Measurements from ENCODE around the gene CACNA1D.

Gene CACNA1D

DNA sequence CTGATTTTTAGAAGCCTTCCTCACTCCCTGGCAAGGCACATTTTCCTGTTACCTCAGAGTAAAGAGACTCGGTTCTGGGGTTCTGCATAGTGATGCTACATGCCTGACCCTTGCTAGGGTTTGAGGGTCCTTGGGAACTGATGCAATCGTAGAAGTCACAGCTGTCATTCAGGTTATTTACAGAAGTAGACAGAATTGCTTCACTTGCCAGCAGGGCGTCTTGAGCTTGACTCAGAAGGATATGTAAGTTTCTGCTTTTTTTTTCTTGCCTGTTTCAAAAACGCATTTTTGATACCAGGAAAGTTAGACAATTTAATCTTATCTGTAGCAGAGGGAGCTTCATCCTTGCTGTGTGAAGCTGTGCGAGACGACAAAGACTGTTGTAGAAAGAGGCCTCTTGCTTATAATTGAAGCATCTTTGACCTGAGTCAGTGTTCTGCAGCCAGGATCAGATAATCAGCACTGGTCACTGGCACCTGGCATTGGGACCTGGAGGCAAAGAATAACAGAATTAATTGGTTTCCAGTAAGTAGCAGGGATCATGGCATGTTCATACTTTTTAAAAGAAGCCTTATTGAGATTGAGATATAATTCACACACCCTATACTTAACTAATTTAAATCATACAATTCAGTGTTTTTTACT is 24.8 kb downstream of the CACNA1D start:
- DNase-seq (ENCODE audit: low read depth, low spot score), result no peak
- H3K4me3 ChIP-seq (ENCODE audit: low read length), result no peak overlapping the region

DNA sequence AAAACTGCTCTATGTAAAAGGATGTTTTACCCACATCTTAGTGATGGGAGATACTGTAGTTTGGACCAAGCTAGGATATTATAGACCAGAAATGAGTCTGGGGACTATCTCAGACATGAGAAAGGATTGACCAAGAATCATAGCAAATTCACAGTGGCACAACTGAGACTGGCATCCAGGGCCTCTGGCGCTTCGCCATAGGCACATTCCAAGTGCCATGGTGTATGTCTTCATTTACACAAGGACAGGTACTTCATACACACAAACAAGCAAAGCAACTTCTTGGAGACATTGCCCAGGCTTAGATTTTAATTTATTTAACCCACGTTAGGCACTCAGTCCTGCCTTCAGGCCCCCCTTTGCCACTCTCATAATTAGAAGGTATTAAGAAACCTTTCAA is 28.9 kb downstream of the CACNA1D start:
- no peak overlapping the region for H3K4me3 ChIP-seq (ENCODE audit: low read length)
- DNase-seq (ENCODE audit: low read depth, low spot score), result no peak

DNA sequence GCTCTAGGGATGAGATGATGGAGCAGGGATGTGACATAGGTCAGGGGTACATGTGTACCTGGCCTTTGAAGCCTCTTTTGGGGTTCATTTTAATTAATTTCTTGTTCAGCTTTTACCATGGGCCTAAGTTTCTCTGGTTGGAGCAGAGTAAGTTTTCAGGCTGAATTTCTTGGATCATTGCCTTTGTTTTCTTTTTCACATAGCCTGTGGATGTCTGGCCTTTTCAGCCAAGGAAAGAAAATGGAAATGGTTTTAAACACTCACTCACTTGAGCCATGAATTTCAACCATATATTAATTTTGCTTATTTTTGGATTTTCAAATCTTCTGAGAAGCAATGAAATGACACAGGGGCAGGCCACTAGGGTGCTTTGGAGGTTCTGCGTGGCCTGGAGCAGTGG is 30.2 kb downstream of the CACNA1D start:
- DNase-seq (ENCODE audit: low read depth, low spot score), result no peak

DNA sequence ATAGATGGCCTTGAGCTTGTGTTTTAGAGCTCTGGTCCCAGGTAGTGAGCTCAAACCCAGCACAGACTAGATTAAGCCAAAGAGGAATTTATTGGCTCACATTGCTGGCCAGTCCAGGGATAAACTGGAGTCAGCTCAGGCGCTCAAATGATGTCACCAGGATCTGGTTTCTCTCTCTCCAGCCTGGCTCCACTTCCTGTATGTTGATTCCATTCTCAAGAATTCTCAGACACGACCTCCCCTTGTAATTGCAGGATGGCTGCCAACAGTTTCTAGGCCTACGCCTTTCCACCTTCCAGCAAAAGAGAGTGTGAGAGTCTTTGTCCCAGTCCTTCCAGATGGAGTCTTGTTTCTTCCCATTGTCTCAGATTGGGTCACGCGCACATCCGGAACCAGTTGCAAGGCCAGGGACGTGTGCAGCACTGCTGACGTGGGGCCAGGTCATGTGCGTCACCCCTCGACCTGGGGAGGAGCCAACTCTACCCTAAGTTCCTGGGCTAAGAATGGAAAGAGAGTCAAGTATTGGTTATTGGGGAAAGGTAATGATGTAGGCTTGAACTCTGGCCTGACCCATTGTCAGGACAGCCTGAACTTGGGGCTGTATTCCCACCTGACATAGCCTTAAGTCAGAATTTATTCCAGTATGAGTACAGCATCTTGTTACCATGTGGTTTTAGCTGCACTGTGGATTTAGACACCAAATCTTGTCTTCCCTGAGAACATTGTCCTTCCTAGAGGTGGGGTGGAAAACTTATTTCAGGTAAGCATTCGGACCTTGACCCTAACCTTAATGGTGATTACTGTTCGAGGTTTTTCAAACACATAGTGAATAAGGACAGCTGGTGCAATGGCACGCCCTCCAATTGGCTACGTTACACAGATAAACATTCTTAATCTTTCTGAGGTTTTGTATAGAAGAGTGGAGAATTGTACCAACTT is 31.6 kb downstream of the CACNA1D start:
- H3K4me3 ChIP-seq (ENCODE audit: low read length), result no peak overlapping the region
- no peak for DNase-seq (ENCODE audit: low read depth, low spot score)

More for the DNA sequence above, 30.2 kb downstream of the CACNA1D start:
- H3K4me3 ChIP-seq (ENCODE audit: low read length), result no peak overlapping the region

DNA sequence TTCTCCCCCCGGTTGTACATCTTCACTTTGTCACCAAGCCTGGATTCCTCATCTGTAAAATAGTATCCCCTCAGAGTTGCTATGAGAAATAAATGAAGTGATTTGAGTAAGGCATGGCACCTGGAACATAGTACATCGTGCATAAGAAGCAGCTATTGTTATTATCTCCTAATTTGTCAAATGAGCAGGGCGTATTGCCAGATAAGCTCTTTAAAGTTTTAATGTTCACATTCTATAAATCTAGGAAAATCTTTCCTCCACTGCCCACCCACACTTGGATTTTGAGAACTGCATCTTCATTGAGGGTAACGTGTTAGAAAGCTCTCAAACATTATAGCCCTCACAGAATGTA is 32.3 kb downstream of the CACNA1D start:
- no peak for DNase-seq (ENCODE audit: low read depth, low spot score)
- no peak overlapping the region for H3K4me3 ChIP-seq (ENCODE audit: low read length)

DNA sequence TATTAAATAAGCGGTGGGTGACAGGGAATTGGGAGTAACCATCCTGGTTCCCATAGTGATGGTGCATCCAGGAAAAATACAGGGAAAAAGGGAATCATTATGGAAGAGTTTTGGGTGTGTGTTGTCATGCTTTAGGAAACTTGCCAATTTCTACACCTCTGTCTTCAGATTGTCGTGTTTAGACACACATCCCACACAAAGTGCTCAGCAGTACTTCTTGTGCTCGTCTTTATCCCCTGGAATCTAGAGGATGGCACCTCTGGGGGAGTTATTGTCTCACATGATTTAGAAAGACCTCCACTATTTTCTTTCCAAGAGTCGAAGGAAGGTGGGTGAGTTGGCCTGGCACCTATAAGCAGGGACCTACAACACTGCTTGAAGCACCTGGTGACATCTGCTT is 35.8 kb downstream of the CACNA1D start:
- DNase-seq (ENCODE audit: low read depth, low spot score), result no peak
- H3K4me3 ChIP-seq (ENCODE audit: low read length), result no peak overlapping the region

DNA sequence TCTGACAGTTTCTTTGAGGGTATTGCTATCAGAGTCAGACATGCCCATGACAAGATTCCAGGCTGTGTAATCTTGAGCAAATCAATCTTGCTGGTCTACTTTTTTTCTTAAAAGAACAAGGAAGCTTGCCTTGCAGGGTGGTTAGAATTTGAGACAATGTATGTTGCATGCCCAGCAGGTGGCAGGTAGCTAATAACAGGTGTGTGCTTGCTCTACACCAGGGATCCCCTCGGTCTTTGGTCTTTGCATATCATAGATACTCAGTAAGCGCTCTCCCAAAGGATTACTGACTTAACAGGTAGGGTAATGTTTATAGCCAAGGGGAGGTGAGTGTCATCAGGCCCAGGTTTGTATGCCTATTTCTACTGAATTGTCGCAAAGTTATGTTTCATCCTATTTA is 37.3 kb downstream of the CACNA1D start:
- DNase-seq (ENCODE audit: low read depth, low spot score), result no peak

DNA sequence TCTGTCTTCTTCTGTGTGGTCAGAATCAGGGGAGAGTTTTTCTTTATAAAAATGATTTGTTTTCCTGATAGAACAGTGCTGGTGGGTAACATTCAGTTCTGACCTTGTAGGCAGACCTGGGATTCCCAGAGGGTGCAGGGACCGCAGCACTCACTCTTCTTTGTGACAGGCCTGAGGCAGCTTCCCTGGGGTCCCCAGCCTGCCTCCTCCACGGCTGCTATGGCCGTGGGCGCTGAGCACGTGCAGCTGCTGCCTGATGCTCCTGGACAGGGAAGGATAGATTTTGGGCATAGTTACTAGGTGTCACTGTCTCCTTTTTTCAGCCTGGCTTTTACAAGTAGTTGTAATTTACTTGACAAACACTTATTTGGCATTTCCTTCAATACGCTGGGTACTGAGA is 39.1 kb downstream of the CACNA1D start:
- DNase-seq (ENCODE audit: low read depth, low spot score), result no peak
- H3K4me3 ChIP-seq (ENCODE audit: low read length), result no peak overlapping the region

More for the DNA sequence above, 37.3 kb downstream of the CACNA1D start:
- no peak overlapping the region for H3K4me3 ChIP-seq (ENCODE audit: low read length)

DNA sequence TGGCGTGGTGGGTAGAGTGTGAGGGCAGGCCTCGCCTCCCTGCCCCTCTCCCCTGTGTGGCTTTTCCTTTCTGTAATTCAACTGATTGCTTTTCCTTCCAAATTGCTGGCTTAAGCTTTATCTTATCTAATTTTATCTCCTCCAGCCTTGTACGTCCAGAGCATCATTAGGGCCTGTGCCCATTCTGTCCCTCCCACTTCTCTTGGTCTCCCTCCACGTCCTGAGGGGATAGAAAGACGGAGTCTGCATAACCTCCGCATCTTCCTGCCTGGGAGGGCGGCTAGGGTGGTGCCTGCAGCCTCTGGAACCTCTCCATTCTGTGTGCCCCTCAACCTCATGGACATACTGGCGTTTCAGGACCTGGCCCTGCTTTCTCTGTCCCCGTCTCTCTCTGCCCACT is 39.8 kb downstream of the CACNA1D start:
- DNase-seq (ENCODE audit: low read depth, low spot score), result no peak
- no peak overlapping the region for H3K4me3 ChIP-seq (ENCODE audit: low read length)

DNA sequence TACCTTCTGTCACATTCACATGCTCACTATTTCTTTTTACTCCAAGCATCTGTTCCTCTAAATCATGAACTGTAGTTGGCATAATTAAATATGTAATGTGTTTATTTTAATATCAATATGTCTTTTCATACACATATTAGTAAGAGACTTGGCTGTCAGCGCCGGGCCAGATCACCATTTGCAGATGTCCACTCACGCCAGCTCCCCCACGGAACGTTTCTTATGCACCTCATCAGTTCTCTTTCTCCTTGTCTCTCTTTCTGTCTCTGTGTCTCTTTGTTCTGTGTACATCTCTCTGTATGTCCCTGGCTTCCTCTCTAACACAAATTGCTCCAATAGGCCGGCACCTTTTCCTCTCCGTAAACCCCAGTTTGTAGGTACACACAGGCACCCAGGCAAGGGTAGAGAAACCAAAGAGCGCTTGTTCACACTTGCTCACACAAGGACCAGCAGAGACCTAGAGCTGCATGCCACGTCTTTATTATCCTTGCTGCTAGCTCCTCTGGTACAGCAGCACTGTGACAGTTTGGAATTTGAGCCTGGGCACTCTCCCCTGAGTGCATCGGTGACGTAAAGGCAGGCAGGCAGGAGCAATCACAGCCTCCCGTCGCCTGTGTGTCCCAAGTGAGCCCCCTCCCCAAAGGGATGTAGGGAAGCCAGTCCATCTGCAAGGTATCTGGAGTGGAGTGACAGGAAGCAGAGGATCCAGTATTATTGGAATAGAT is 40.4 kb downstream of the CACNA1D start:
- H3K4me3 ChIP-seq (ENCODE audit: low read length), result no peak overlapping the region
- DNase-seq (ENCODE audit: low read depth, low spot score), result no peak

DNA sequence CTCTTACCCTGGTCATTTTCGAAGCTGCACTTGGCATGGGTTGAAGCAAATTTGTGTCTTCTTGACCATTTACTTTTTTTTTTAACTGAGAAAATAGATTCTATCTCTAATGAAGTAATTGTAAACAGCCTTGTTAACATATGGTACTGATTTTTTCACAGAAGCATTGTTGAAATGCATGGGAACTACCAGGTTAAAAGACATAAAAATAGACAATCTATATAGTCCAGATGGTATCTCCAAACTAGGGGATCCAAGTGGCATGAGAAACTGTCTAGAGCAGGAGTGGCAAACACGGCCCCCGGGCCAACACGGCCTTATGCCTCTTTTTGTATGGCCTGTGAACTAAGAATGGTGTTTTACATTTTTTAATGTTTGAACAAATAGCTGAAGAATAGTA is 41.9 kb downstream of the CACNA1D start:
- DNase-seq (ENCODE audit: low read depth, low spot score), result no peak
- H3K4me3 ChIP-seq (ENCODE audit: low read length), result no peak overlapping the region

DNA sequence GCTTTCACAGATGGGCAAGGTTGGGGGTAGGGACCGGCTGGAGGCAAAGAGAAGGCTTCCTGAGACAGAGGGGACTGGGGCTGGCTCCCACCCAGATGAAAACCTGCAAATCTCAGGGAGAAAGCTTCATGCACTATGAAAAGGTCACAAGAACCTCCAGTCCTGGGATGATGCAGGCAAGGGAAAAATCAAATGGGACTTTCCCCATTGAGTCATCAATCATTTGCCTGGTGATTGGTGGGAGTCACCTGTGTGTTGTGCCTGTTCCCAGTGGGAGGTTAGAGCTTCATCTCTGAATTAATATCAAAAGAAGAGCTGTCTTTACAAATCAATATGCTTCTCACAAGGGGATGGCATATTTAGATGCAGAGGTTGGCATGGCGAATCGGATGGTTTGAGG is 49.9 kb downstream of the CACNA1D start:
- no peak for DNase-seq (ENCODE audit: low read depth, low spot score)

DNA sequence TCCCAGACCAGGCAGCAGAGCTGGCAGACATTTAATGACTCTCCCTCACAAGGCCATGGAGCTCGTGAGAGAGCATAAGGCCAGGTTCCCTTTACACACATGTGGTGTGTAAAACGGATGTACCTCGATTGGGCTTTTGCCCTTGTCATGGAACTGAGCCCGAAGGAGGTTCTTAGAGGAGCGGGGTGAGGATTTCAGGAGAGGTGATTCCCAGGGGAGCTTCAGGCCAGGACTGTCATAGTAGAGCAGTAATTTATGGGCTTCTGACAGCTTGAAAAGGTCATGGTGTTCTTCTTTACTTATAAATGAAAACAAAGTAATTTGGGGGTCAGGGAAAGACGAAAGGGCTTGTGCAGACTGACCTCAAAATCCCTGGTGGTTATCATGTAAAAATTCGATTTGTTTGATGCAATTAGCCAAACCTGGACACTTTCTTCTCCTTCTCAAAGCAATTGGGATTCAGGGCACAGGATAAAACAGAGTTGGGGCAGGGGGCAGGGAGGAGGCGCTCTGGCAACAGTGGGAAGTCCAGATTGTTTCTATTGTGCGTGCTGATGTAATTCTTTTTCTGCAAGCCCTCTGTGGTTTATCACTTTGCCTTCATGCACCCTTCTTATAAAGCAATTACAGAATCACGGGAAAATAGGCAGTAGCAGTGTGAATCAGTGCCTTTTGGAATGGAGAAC is 51.0 kb downstream of the CACNA1D start:
- H3K4me3 ChIP-seq (ENCODE audit: low read length), result no peak overlapping the region
- DNase-seq (ENCODE audit: low read depth, low spot score), result no peak

More for the DNA sequence above, 49.9 kb downstream of the CACNA1D start:
- H3K4me3 ChIP-seq (ENCODE audit: low read length), result no peak overlapping the region

DNA sequence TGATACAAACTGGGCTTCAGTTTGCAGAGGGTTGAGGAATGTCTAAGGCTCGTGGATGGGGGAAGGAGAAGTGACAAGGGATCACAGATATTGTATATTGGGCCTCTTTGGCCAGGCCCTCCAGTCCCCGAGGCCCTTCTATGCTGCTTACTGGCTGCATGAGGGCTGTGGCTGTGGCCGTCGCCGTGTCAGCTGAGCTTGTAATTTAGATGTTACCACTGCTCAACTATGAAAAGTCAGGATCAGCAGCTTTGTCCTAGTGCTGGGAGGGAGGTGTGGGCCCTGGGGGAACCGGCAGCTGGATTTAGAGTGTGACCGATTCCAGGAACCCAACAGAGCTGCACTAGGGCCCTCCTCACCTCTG is 51.6 kb downstream of the CACNA1D start:
- no peak for DNase-seq (ENCODE audit: low read depth, low spot score)
- no peak overlapping the region for H3K4me3 ChIP-seq (ENCODE audit: low read length)

DNA sequence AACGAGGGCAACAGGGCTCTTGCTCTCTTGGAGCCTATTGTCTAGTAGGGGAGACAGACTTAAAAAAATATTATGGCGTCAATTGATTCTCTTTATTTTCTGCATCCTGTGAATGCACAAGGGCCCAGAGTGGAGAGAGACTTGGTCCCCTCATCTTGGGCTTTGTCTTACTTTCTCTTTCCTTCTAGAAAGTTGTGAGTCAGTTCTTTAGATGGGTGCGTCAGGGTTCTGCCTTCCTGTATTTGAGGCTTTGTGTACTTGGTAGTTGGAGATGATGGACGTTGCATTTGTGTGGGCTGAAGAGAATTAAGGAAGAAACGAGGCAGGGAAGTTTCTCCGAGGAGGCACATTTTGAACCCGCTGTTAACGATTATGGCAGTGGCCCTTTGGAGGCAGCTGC is 52.9 kb downstream of the CACNA1D start:
- DNase-seq (ENCODE audit: low read depth, low spot score), result no peak
- H3K4me3 ChIP-seq (ENCODE audit: low read length), result no peak overlapping the region

DNA sequence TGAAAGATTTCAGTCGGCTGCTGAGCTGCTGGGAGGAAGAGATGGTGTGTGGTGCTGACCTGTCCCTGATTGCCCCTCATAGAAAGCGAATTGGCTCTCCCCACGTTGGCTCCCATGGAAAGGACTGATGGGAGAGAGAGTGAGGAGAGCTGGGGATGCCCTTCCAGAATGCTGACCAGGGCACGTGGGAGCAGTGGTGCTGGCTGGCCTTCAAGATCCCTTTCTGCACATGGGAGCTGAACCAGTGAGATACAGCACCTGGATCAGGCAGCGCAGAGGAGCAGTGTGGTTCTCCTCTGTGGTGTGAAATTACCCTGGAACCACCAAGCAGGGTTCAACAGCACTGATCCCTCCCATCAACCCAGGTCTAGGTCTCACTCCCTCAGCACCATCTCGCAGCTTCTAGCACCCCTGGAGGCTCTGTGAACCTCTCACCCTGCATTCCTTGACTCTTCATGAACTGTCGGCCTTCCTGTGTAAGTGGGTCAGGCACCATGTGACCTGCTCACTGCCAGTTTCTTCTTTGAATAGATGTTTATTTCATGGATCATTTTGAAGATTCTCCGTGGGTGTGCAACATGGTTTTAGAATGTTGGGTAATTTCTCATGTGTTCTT is 55.7 kb downstream of the CACNA1D start:
- no peak overlapping the region for H3K4me3 ChIP-seq (ENCODE audit: low read length)
- no peak for DNase-seq (ENCODE audit: low read depth, low spot score)

DNA sequence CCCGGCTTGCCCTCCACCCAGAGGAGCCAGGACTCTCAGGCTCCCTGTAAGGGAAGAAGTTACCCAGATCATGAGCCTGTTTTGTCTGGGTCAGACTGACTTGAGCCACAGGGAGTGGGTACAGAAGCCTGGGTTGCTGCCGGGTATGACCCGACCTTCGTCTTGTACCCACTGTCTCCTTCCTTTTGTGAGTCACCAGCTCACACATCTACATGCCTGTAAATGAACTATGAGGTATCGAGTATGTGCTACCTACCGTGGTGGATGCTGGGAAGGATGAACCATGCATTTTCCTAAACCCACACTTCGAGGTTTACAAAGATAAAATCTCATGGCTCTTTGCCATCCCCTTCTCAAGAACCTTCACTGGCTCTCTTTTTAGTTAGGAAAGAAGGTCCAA is 56.9 kb downstream of the CACNA1D start:
- no peak overlapping the region for H3K4me3 ChIP-seq (ENCODE audit: low read length)
- no peak for DNase-seq (ENCODE audit: low read depth, low spot score)

DNA sequence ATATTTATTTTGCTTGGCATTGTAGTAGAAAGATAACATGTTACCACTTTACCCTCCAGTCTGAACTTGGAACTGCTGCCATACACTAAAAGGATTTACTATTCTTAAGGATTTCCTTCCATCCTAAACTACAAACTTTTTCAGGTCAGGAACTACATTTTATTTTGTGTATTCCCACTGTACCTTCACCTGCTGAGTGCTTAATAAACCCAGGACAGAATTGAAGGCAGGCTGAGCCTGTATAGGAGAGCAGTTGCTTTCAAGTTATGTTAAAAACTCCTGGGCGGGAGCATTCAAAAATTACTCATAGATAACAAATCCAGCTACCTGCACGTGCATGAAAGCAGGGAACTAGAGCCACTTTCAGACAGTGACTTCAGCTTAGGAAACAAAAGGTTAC is 58.3 kb downstream of the CACNA1D start:
- H3K4me3 ChIP-seq (ENCODE audit: low read length), result no peak overlapping the region
- no peak for DNase-seq (ENCODE audit: low read depth, low spot score)

DNA sequence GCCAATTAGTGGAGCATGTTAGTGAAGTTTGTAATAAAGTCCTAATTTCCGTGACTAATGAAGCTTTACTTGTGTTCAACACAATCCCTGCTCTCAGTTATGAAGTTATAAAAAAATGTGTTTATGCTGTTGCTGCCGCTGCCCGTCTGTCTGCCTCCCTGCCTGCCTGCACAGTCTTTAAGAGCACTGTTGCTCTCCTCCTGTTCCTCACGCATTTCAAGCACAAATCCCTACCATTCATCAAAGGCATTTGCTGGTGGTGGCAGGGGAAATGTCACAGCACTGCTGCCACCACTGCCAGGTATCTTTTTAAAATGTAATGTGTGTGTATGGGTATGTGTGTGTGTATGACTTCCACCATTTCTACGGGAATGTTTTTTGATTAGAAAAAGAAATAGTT is 58.8 kb downstream of the CACNA1D start:
- no peak for DNase-seq (ENCODE audit: low read depth, low spot score)
- H3K4me3 ChIP-seq (ENCODE audit: low read length), result no peak overlapping the region

Measured in Jurkat, Clone E6-1 (cell line).